Keratinocyte (primary cell): ENCODE data around the gene SMIM10L2A. TPM values are rescaled to one million over a fixed set of nuclear protein-coding genes. Genes with fewer than 3 reads are reported as not detected.

Experiments used
- DNase-seq: peaks from one replicate; pipeline ENCODE4 v3.0.0-alpha.2; 2011; ENCODE audit warnings: low read depth, missing footprints, low spot score
- FAIRE-seq: peaks from 2 replicates; lab custom pipeline; 2011; peaks lifted over from hg19 to GRCh38; lab: Jason Lieb, UNC
- H2AFZ ChIP-seq: 2 replicates; pipeline ENCODE4 v1.6.0; 2012; ENCODE audit warnings: low read length, control low read depth, inconsistent platforms; ENCODE audit not compliant: control insufficient read depth
- H3K27ac ChIP-seq: 2 replicates; pipeline ENCODE4 v1.5.1; 2011; ENCODE audit warnings: low read length; ENCODE audit not compliant: control insufficient read depth, insufficient read depth
- H3K27me3 ChIP-seq: 3 replicates; pipeline ENCODE4 v1.6.0; 2011; ENCODE audit warnings: low read length; ENCODE audit not compliant: control insufficient read depth, insufficient read depth; ENCODE audit errors: extremely low read depth
- H3K36me3 ChIP-seq, 2 experiments: 2 replicates in 1 of 2; 3 replicates in 1 of 2; pipeline ENCODE4 v1.5.1; 2011; ENCODE audit warnings: low read length in 2 of 2, mild to moderate bottlenecking in 1 of 2; ENCODE audit not compliant: control insufficient read depth in 2 of 2, insufficient read depth in 2 of 2; ENCODE audit errors: extremely low read depth in 1 of 2
- H3K4me1 ChIP-seq: 3 replicates; pipeline ENCODE4 v1.5.1; 2011; ENCODE audit warnings: low read length; ENCODE audit not compliant: control insufficient read depth, insufficient read depth; ENCODE audit errors: extremely low read depth
- H3K4me2 ChIP-seq: 3 replicates; pipeline ENCODE4 v1.6.0; 2011; ENCODE audit warnings: low read depth, low read length; ENCODE audit not compliant: control insufficient read depth, insufficient read depth; ENCODE audit errors: extremely low read depth
- H3K4me3 ChIP-seq, 3 experiments: fragments of 200-600 bp in 1 of 3; sonication (generic) in 1 of 3; 2 replicates in 2 of 3; 3 replicates in 1 of 3; pipeline ENCODE4 v1.5.1; 2011 to 2016; ENCODE audit warnings: low read length in 3 of 3, mild to moderate bottlenecking in 3 of 3, control low read depth in 2 of 3, inconsistent platforms in 1 of 3, low read depth in 1 of 3, mixed read lengths in 1 of 3, mixed run types in 1 of 3, moderate library complexity in 1 of 3; ENCODE audit not compliant: control insufficient read depth in 2 of 3, insufficient read depth in 2 of 3; ENCODE audit errors: extremely low read depth in 1 of 3
- H3K79me2 ChIP-seq: 2 replicates; pipeline ENCODE4 v1.6.0; 2012; ENCODE audit warnings: low read length; ENCODE audit not compliant: control insufficient read depth, insufficient read depth
- H3K9ac ChIP-seq: 3 replicates; pipeline ENCODE4 v1.6.0; 2011; ENCODE audit warnings: low read length; ENCODE audit not compliant: control insufficient read depth, insufficient read depth; ENCODE audit errors: extremely low read depth
- H3K9me1 ChIP-seq: 3 replicates; pipeline ENCODE4 v1.6.0; 2011; ENCODE audit warnings: low read length; ENCODE audit not compliant: control insufficient read depth, insufficient read depth; ENCODE audit errors: extremely low read depth
- H3K9me3 ChIP-seq: 2 replicates; pipeline ENCODE4 v1.5.1; 2012; ENCODE audit warnings: low read depth, low read length; ENCODE audit not compliant: control insufficient read depth
- H4K20me1 ChIP-seq: 3 replicates; pipeline ENCODE4 v1.6.0; 2011; ENCODE audit warnings: low read length; ENCODE audit not compliant: control insufficient read depth, insufficient read depth; ENCODE audit errors: extremely low read depth
- CTCF ChIP-seq, 3 experiments: IDR thresholded peaks in 1 of 3; conservative IDR thresholded peaks in 1 of 3; optimal IDR thresholded peaks in 1 of 3; 2 replicates in 2 of 3; 3 replicates in 1 of 3; pipeline versions ENCODE3 to v1.5.1; 2011; ENCODE audit warnings: low read length in 3 of 3, mild to moderate bottlenecking in 3 of 3, moderate library complexity in 2 of 3, control low read depth in 1 of 3, inconsistent platforms in 1 of 3; ENCODE audit not compliant: insufficient read depth in 2 of 3; ENCODE audit errors: extremely low read depth in 1 of 3
- EZH2 ChIP-seq: IDR thresholded peaks from one replicate; pipeline ENCODE4 v1.6.1; 2012; ENCODE audit warnings: inconsistent platforms, mild to moderate bottlenecking, low read length, moderate library complexity
- dilution Hi-C: fragments of 300-500 bp; cut with MboI; formaldehyde crosslinking; loops from one replicate; pipeline ENCODE4 v1.7.0; 2020; ENCODE audit warnings: low sequenced_read_pairs; ENCODE audit not compliant: extremely low pct_ligation_motif_present
- polyA minus RNA-seq, 3 experiments: library from RNA; depleted of rRNA, polyadenylated mRNA; stranded (reverse); fragments of >200 nt; gene quantifications; 1 replicate in 1 of 3; 2 replicates in 1 of 3; 3 replicates in 1 of 3; pipeline ENCODE4 v1.2.3, GENCODE V29; 2011
- polyA plus RNA-seq, 5 experiments: library from polyadenylated mRNA; depleted of rRNA in 3 of 5; stranded (reverse) in 3 of 5; stranded (forward) in 1 of 5; unstranded in 1 of 5; fragments of >200 nt; gene quantifications; 1 replicate in 1 of 5; 2 replicates in 3 of 5; 3 replicates in 1 of 5; pipeline versions ENCODE4 v1.2.1 to v1.2.3, GENCODE V29; 2011 to 2012; ENCODE audit warnings: missing spikeins in 2 of 5, low read depth in 1 of 5, low replicate concordance in 1 of 5

Gene SMIM10L2A
- polyA plus RNA-seq: 0.31 to 1.3 TPM (median 0.49 TPM) in 3 replicates
- 1.7 TPM for polyA plus RNA-seq (2011; ENCODE audit: low read depth)
- polyA plus RNA-seq (2011; cell fraction: cytosol; rRNA removed): 0.75 and 0.94 TPM in 2 replicates
- 3.4 and 3.9 TPM in 2 replicates for polyA plus RNA-seq (2011; cell fraction: nucleus; rRNA removed)
- polyA plus RNA-seq (2012; ENCODE audit: low replicate concordance): 0.22 and 3.8 TPM in 2 replicates
- polyA minus RNA-seq: 0.30 to 1.5 TPM (median 0.42 TPM) in 3 replicates
- polyA minus RNA-seq (2011; cell fraction: cytosol; rRNA and poly(A)+ RNA removed): 0.77 TPM
- polyA minus RNA-seq (2011; cell fraction: nucleus; rRNA and poly(A)+ RNA removed): 0.63 and 1.1 TPM in 2 replicates

GRCh38 chrX:135421932-135422809, at the start of gene SMIM10L2A:
SMIM10L2A (plus strand) TSS chrX:135421944; CDS start chrX:135422132, 188 bp downstream.
- DNase-seq (no peak), FAIRE-seq (no peak)
- no peak within 1 kb of the TSS for H3K27ac ChIP-seq
- H3K4me3 ChIP-seq: peak within 1 kb of the TSS in 2 of 3 experiments; percentile 25 to 28
- peak within 1 kb of the TSS; percentile 67 for H3K4me2 ChIP-seq
- H3K27me3 ChIP-seq: no peaks in the 10 kb centered on the region
- H3K4me1 ChIP-seq: no peaks in the 10 kb centered on the region
- dilution Hi-C loops: no loop called here
- no peak within 1 kb of the TSS for H2AFZ ChIP-seq
- H3K36me3 ChIP-seq: no peaks in the 10 kb centered on the region
- H4K20me1 ChIP-seq: no peaks in the 10 kb centered on the region
- H3K9me1 ChIP-seq: no peaks in the 10 kb centered on the region
- no peaks in the 10 kb centered on the region for H3K79me2 ChIP-seq
- H3K9ac ChIP-seq: no peak within 1 kb of the TSS
- TF ChIP-seq EZH2 (no peak), CTCF (optimal IDR thresholded peaks at IDR 0.05 in 1 of 3, IDR thresholded peaks at IDR 0.05 in 1 of 3, conservative IDR thresholded peaks at IDR 0.05 in 1 of 3; ENCODE audit: extremely low read depth in 1 of 3, insufficient read depth in 2 of 3, low read length in 3 of 3) (no peak)
- H3K9me3 ChIP-seq: no peaks in the 10 kb centered on the region

- Histone ChIP-seq H2AFZ (no peak overlapping the region), H4K20me1 (no peaks in the 10 kb centered on the region), H3K79me2 (no peaks in the 10 kb centered on the region), H3K9me1 (no peaks in the 10 kb centered on the region), H3K27ac (no peak overlapping the region), H3K4me1 (no peaks in the 10 kb centered on the region), H3K9ac (no peak overlapping the region), H3K4me2 (no peak overlapping the region), H3K36me3 (no peaks in the 10 kb centered on the region), H3K4me3 (no peak overlapping the region), H3K27me3 (no peaks in the 10 kb centered on the region), H3K9me3 (no peaks in the 10 kb centered on the region)
- no peak for DNase-seq
- dilution Hi-C loops: no loop called here
- no peak for FAIRE-seq
- no peak for TF ChIP-seq EZH2
- TF ChIP-seq CTCF (optimal IDR thresholded peaks at IDR 0.05 in 1 of 3, IDR thresholded peaks at IDR 0.05 in 1 of 3, conservative IDR thresholded peaks at IDR 0.05 in 1 of 3; ENCODE audit: extremely low read depth in 1 of 3, insufficient read depth in 2 of 3, low read length in 3 of 3): no peak
These were observed 48.4 kb upstream of the SMIM10L2A start for GRCh38 chrX:135373357-135373756.
